B cell (primary cell): Measurements from ENCODE around the gene ATP5F1E. TPM values are rescaled to one million over a fixed set of nuclear protein-coding genes. Genes with fewer than 3 reads are reported as not detected.

Experiments
- ATAC-seq: fragments of 200-7000 bp; cut with Tn5 transposase; one replicate; pipeline ENCODE4 v1.10.0; 2021; ENCODE audit warnings: low read depth, mild to moderate bottlenecking, moderate number of reproducible peaks, moderate library complexity
- CTCF ChIA-PET: fragments of 350-600 bp; sonication (Branson Sonifier 250); formaldehyde crosslinking; loops from one replicate; lab custom pipeline; 2021; ENCODE audit warnings: antibody characterized with exemption, inconsistent platforms; lab: Charles Lee
- POLR2A ChIA-PET: fragments of 350-600 bp; sonication (Branson Sonifier 250); formaldehyde crosslinking; loops from one replicate; lab custom pipeline; 2021; ENCODE audit warnings: antibody characterized with exemption; lab: Charles Lee
- DNase-seq: peaks from one replicate; pipeline ENCODE4 v3.0.0; 2013
- H2AFZ ChIP-seq: 2 replicates; pipeline ENCODE4 v1.6.1; 2012; ENCODE audit warnings: mild to moderate bottlenecking, low read depth, low read length; ENCODE audit not compliant: insufficient read depth, poor library complexity, severe bottlenecking
- H3K27ac ChIP-seq, 2 donors: 1 replicate in 1 of 2; 2 replicates in 1 of 2; pipeline ENCODE4 v1.5.1; 2012 to 2013; ENCODE audit warnings: low read length in 2 of 2, mild to moderate bottlenecking in 2 of 2, moderate library complexity in 1 of 2
- H3K27me3 ChIP-seq, 4 experiments: fragments of 200-600 bp in 1 of 4; sonication (generic) in 1 of 4; replicated peaks in 1 of 4; 1 replicate in 2 of 4; 2 replicates in 2 of 4; pipeline versions ENCODE4 v1.6.1 to v1.7.0; 2013 to 2016; ENCODE audit warnings: low read length in 3 of 4, mild to moderate bottlenecking in 2 of 4, mixed read lengths in 1 of 4, moderate library complexity in 1 of 4; ENCODE audit not compliant: insufficient read depth in 4 of 4, control insufficient read depth in 3 of 4; ENCODE audit errors: control extremely low read depth in 1 of 4
- H3K36me3 ChIP-seq, 2 experiments: replicated peaks in 1 of 2; 1 replicate in 1 of 2; 2 replicates in 1 of 2; pipeline versions ENCODE4 v1.6.1 to v1.7.1; 2013; ENCODE audit warnings: low read length in 1 of 2; ENCODE audit not compliant: insufficient read depth in 2 of 2, control insufficient read depth in 1 of 2; ENCODE audit errors: control extremely low read depth in 1 of 2, extremely low read depth in 1 of 2
- H3K4me1 ChIP-seq, 2 donors: fragments of 200-600 bp in 1 of 2; sonication (generic) in 1 of 2; 1 replicate in 1 of 2; 2 replicates in 1 of 2; pipeline versions ENCODE4 v1.5.1 to v1.6.1; 2013 to 2017; ENCODE audit warnings: low read length in 2 of 2; ENCODE audit not compliant: control insufficient read depth in 2 of 2, insufficient read depth in 2 of 2
- H3K4me2 ChIP-seq: replicated peaks from 2 replicates; pipeline ENCODE3; 2012; ENCODE audit warnings: mild to moderate bottlenecking, low read depth, low read length; ENCODE audit not compliant: poor library complexity, severe bottlenecking
- H3K4me3 ChIP-seq, 5 experiments: fragments of 200-600 bp in 1 of 5; sonication (generic) in 1 of 5; 1 replicate in 3 of 5; 2 replicates in 2 of 5; pipeline versions ENCODE4 v1.5.1 to v1.7.0; 2011 to 2016; ENCODE audit warnings: low read length in 4 of 5, mild to moderate bottlenecking in 4 of 5, low read depth in 2 of 5, control low read depth in 1 of 5, moderate library complexity in 1 of 5; ENCODE audit not compliant: insufficient read depth in 1 of 5; ENCODE audit errors: control extremely low read depth in 1 of 5, extremely low read depth in 1 of 5
- H3K79me2 ChIP-seq: fragments of 200-600 bp; sonication (generic); one replicate; pipeline ENCODE4 v1.6.0; 2016; ENCODE audit warnings: low read length; ENCODE audit not compliant: control insufficient read depth, insufficient read depth
- H3K9ac ChIP-seq: fragments of 200-600 bp; sonication (generic); 2 replicates; pipeline ENCODE4 v1.6.1; 2017; ENCODE audit warnings: mild to moderate bottlenecking, low read length, moderate library complexity
- H3K9me3 ChIP-seq, 3 donors: one replicate each; pipeline versions ENCODE4 v1.6.1 to v1.7.1; 2013; ENCODE audit warnings: low read length in 2 of 3; ENCODE audit not compliant: control insufficient read depth in 2 of 3, insufficient read depth in 1 of 3; ENCODE audit errors: control extremely low read depth in 1 of 3
- H4K20me1 ChIP-seq: 2 replicates; pipeline ENCODE4 v1.6.0; 2012; ENCODE audit warnings: mild to moderate bottlenecking, low read length; ENCODE audit not compliant: insufficient read depth, control insufficient read depth, poor library complexity, severe bottlenecking
- H3K27ac Mint-ChIP-seq: one replicate; pipeline ENCODE4 v1.8.0; 2021; ENCODE audit warnings: mixed read lengths
- H3K27me3 Mint-ChIP-seq: one replicate; pipeline ENCODE4 v1.8.0; 2021; ENCODE audit warnings: mixed read lengths
- H3K4me1 Mint-ChIP-seq: one replicate; pipeline ENCODE4 v1.8.0; 2021; ENCODE audit warnings: mixed read lengths
- H3K4me3 Mint-ChIP-seq: one replicate; pipeline ENCODE4 v1.8.0; 2021; ENCODE audit warnings: mixed read lengths
- H3K9me3 Mint-ChIP-seq: one replicate; pipeline ENCODE4 v1.8.0; 2022; ENCODE audit warnings: mixed read lengths; ENCODE audit not compliant: insufficient read depth
- CTCF ChIP-seq: fragments of 200-600 bp; IDR thresholded peaks from one replicate; pipeline ENCODE4 v1.8.0; 2022; ENCODE audit warnings: antibody characterized with exemption, mild to moderate bottlenecking
- EZH2 ChIP-seq: IDR thresholded peaks from 2 replicates; pipeline ENCODE4 v1.6.1; 2012; ENCODE audit warnings: borderline replicate concordance, low read depth, mild to moderate bottlenecking, moderate library complexity, low read length; ENCODE audit not compliant: insufficient read depth, poor library complexity, severe bottlenecking
- WGBS: methylation state at CpG from one replicate; pipeline ENCODE4 v1.1.5; 2013; ENCODE audit warnings: missing lambda C conversion rate; ENCODE audit not compliant: insufficient coverage; 5-methylcytosine and 5-hydroxymethylcytosine counted together
- intact Hi-C: fragments of 100-400 bp; cut with micrococcal nuclease; formaldehyde crosslinking; loops from one replicate; pipeline ENCODE4 v1.10.0; 2022
- polyA plus RNA-seq: library from polyadenylated mRNA; depleted of rRNA; stranded (reverse); fragments of >200 nt; gene quantifications from 2 replicates; pipeline ENCODE4 v1.2.3, GENCODE V29; 2012
- total RNA-seq, 2 donors: library from RNA; stranded (reverse); fragments of 120-200 nt in 1 of 2; gene quantifications; 1 replicate in 1 of 2; 2 replicates in 1 of 2; pipeline versions ENCODE4 v1.2.3 to v1.2.4, GENCODE V29; 2013 to 2022

ATP5F1E gene
- total and polyA plus RNA-seq, 2 donors (not counting 1 experiment from before 2014, with no cell fraction given) = 22.2 to 55.0 TPM

- Histone ChIP-seq H3K36me3 (peaks cover 0 to 67% of the 10 kb centered on the region in 2 experiments), H4K20me1 (peaks cover 49% of the 10 kb centered on the region), H3K79me2 (peaks cover 54% of the 10 kb centered on the region), H3K27ac (no peak overlapping the region), H2AFZ (no peak overlapping the region), H3K4me1 (peaks cover 7 to 8% of the 10 kb centered on the region in 2 donors), H3K9me3 (no peaks in the 10 kb centered on the region), H3K9ac (no peak overlapping the region), H3K4me3 (no peak overlapping the region), H3K4me2 (no peak overlapping the region), H3K27me3 (no peaks in the 10 kb centered on the region)
- H3K27ac Mint-ChIP-seq = peak overlapping the region; percentile 41
- CTCF ChIA-PET = no interaction called here
- DNase-seq = no peak
- intact Hi-C loops = no loop called here
- no peak overlapping the region for H3K4me3 Mint-ChIP-seq
- no peak for ATAC-seq
- peaks cover 34% of the 10 kb centered on the region for H3K4me1 Mint-ChIP-seq
- TF ChIP-seq EZH2 = no peak
- no peak for TF ChIP-seq CTCF
- 95% methylated on average over 24 of the region's 24 CpGs for WGBS
- POLR2A ChIA-PET = no interaction called here
- H3K9me3 Mint-ChIP-seq = no peaks in the 10 kb centered on the region
- no peaks in the 10 kb centered on the region for H3K27me3 Mint-ChIP-seq
These were observed 8.0 kb downstream of the ATP5F1E start for GRCh38 chr20:59024111-59024530.

- CTCF ChIA-PET = no interaction called here
These were observed 8.5 kb downstream of the ATP5F1E start for GRCh38 chr20:59023616-59024015.

More at GRCh38 chr20:59023616-59024015, 8.5 kb downstream of the ATP5F1E start:
- Histone ChIP-seq H3K79me2 (peaks cover 53% of the 10 kb centered on the region), H3K4me2 (no peak overlapping the region), H3K36me3 (peaks cover 0 to 62% of the 10 kb centered on the region in 2 experiments), H3K27me3 (no peaks in the 10 kb centered on the region), H3K9ac (no peak overlapping the region), H3K27ac (no peak overlapping the region), H3K9me3 (no peaks in the 10 kb centered on the region), H2AFZ (no peak overlapping the region), H4K20me1 (peaks cover 44% of the 10 kb centered on the region), H3K4me3 (no peak overlapping the region), H3K4me1 (peaks cover 2 to 3% of the 10 kb centered on the region in 2 donors)
- intact Hi-C loops = no loop called here
- DNase-seq = no peak
- WGBS = 98% methylated on average over 13 of the region's 13 CpGs
- TF ChIP-seq CTCF (no peak), EZH2 (no peak)
- Mint-ChIP-seq H3K9me3 (no peaks in the 10 kb centered on the region), H3K4me3 (no peak overlapping the region), H3K27me3 (no peaks in the 10 kb centered on the region), H3K27ac (peak overlapping the region; percentile 41), H3K4me1 (peaks cover 31% of the 10 kb centered on the region)
- POLR2A ChIA-PET = no interaction called here
- ATAC-seq = no peak
